Measurements from ENCODE around the gene DLX2.

Gene DLX2

DNA sequence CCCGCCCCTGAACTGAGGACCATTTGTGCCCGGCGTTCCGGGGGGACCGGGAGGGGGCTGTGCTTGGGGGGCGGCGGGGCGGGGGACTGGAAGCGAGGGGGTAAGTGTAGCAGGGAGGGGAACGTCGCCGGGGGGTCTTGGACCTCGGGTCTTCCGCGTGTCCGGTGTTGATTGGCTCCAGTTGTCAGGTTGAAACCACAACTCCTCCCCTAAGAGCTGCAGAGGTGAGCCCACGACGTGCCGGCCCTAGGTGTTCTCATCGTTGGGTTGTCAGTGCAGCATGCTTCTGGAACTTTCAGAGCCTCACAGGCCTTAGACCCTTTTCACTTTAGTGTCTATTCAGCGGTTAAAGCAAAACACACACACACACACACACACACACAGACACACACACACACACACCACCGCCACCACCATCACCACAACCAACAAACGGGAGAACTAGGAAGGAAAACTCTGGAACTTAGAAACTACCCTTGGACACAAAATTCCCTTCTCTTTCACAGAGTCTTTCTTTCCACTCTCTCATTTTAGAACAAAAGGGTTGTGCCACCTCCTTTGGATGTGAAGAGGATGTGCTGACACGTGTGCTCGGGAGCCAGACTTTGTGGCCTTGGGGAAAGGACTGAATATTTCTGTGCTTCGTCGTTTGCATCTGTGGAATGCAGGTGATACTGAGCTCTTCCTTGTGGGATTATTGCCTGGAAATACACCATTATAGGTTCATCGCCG lies 6.7 kb upstream of the DLX2 start:
- no peak overlapping the region for H3K4me3 ChIP-seq (ENCODE audit: low read depth, low read length)
- DNase-seq (ENCODE audit: low read depth), result no peak

- DNase-seq (ENCODE audit: low read depth), result no peak
These were observed 5.9 kb upstream of the DLX2 start for GRCh38 chr2:172108587-172108930.

DNA sequence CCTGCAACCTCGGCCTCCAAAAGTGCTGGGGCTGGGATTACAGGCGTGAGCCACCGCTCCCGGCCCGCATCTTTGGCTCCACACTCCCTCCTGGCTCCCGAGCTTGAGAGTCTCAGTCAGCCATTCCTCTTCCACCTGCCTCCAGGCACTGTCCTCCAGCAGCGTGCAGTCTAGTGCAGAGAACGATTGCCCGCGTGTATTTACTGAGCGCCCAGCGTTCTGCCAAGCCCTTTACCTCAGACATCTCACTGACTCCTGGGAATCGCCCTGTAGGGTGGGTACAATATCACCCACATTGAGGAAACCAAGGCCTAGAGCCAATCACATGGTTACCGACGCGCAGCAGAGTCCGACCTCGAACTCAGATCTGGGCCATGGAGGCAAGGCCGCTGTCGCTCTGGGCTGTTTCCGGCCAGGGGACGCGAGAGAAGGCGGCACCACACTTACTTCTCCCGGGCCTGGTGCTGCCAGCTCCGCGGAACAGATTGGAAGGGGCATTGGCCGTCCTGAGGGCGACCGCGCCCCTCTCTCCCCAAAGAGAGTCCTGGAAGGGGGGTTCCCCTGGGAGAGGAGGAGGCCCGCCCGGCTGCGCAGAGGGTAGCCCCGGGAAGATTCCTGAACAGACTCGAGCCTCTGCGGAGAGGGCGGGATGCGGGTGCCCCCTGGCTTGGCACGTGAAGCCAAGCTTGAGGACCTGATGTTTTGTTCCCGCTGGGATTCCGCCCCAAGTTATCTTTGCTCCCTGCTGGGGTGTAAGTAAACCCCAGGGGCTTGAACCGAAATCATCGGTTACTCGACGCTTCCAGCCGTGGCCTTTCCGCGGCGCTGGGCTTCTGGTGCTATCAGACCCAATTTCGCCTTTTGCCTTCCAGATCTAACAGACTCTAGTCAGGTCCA lies 5.2 kb upstream of the DLX2 start:
- no peak for DNase-seq (ENCODE audit: low read depth)
- H3K4me3 ChIP-seq (ENCODE audit: low read depth, low read length), result no peak overlapping the region

More at GRCh38 chr2:172108587-172108930, 5.9 kb upstream of the DLX2 start:
- H3K4me3 ChIP-seq (ENCODE audit: low read depth, low read length), result no peak overlapping the region

- DNase-seq (ENCODE audit: low read depth), result no peak
- H3K4me3 ChIP-seq (ENCODE audit: low read depth, low read length), result peak overlapping the region; percentile 42
These were observed 3.6 kb upstream of the DLX2 start for GRCh38 chr2:172106108-172106961.

DNA sequence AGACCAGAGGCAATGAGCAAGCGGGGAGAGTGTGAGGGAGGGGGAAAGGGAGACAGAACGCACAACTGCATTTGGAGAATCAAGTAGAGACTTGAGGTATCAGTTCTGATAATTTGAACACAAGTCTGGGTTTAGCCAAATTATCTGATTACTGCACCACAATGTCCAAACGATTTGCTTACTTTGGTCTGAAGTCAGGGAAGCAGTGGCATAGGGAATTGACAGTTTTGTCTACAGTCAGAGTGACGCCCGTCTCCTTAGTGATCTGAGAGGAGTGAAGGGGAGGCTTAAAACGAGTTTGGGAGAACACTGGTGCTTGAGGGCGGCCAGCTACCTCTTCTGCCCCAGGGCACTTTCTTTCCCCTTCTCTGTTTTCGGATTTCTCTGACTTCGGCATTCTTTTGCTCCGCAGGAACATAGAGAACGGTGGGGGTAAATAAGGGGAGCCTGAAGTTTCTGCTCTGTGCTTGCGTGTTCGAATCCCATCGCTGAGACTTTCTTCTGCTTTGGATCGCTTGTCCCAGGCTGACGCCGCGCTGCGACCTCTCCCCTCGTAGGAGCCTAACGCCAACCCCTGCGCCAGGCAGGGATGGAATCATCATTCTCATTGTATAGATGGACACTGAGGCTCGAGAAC lies 2.9 kb upstream of the DLX2 start:
- H3K4me3 ChIP-seq (ENCODE audit: low read depth, low read length), result peak overlapping the region; percentile 42
- DNase-seq (ENCODE audit: low read depth), result no peak

- peak overlapping the region; percentile 63 for H3K4me3 ChIP-seq (ENCODE audit: low read depth, low read length)
These were observed 972 bp upstream of the DLX2 start for GRCh38 chr2:172103471-172104272.

DNA sequence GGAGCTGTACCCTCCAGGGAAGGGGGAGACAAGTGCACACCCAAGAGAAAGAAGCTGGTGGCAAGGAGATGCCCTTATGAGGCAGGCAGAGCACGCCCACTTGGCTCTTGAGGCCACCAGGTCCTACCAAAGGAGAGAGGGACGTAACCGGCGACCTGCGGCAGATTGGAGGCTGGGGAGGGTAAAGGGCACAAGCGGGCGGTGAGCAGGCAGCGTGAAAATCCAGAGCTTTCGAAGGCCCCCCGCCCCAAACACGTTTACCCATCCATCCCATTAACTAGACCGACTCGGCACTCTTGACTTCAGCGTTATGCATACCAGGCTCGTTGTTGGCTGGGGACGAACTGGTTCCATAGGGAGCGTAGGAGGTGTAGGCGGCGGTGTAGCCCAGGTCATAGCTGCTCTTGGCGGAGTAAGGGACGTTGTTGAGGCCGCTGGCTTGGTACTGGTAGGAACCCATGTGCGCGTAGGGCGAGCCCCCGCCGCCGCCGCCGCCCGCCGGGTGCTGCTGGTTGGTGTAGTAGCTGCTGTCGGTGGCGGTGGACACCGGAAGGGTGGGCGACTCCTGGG lies 794 bp downstream of the DLX2 start:
- DNase-seq (ENCODE audit: low read depth), result no peak

More at GRCh38 chr2:172103471-172104272, 972 bp upstream of the DLX2 start:
- peak; percentile 60 for DNase-seq (ENCODE audit: low read depth)

GRCh38 chr2:172100935-172101820 lies 1.5 kb downstream of the DLX2 start:
- DNase-seq (ENCODE audit: low read depth), result no peak
- peak overlapping the region; percentile 63 for H3K4me3 ChIP-seq (ENCODE audit: low read depth, low read length)

More for the DNA sequence above, 794 bp downstream of the DLX2 start:
- peak overlapping the region; percentile 63 for H3K4me3 ChIP-seq (ENCODE audit: low read depth, low read length)

DNA sequence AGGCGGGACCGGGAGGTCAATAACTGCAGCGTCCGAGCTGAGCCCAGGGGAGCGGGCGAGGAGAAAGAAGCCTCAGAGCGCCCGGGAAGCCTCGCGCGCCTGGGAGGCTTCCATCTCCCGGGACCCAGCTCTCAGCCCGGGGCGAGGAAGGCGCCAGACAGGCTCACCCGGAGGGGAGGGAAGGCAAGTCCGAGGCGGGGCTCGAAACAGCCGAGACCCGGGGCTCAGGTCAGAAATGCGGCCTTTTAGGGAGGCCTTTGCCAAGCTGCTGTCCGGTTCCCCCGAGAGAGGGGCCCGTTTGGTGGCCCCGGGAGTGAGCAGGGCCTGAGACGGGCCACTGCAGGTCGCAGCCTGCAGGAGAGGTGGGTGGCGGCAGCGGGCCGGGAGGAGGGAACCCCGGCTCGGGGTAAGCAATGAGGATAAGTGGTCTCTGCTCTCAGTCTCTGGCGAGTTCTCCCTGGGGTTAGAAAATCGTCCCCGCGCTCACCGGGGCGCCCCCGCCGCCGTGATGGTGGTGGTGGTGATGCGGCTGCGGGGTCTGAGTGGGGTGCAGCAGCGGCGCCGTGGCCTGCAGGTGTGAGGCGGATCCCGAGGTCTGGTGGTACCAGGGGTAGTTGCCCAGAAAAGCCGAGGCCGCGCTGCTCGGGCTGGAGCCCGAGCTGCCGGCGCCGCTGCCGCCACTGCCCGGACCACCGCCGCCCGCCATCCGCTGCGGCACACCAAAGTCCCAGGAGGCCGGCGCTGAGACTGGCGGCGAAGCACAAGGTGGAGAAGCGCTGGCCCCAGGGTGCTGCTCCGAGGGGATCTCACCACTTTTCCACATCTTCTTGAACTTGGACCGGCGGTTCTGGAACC lies 2.4 kb downstream of the DLX2 start:
- no peak for DNase-seq (ENCODE audit: low read depth)
- peak overlapping the region; percentile 63 for H3K4me3 ChIP-seq (ENCODE audit: low read depth, low read length)

- peak overlapping the region; percentile 63 for H3K4me3 ChIP-seq (ENCODE audit: low read depth, low read length)
- DNase-seq (ENCODE audit: low read depth), result no peak
These were observed 3.1 kb downstream of the DLX2 start for GRCh38 chr2:172099472-172100079.

DNA sequence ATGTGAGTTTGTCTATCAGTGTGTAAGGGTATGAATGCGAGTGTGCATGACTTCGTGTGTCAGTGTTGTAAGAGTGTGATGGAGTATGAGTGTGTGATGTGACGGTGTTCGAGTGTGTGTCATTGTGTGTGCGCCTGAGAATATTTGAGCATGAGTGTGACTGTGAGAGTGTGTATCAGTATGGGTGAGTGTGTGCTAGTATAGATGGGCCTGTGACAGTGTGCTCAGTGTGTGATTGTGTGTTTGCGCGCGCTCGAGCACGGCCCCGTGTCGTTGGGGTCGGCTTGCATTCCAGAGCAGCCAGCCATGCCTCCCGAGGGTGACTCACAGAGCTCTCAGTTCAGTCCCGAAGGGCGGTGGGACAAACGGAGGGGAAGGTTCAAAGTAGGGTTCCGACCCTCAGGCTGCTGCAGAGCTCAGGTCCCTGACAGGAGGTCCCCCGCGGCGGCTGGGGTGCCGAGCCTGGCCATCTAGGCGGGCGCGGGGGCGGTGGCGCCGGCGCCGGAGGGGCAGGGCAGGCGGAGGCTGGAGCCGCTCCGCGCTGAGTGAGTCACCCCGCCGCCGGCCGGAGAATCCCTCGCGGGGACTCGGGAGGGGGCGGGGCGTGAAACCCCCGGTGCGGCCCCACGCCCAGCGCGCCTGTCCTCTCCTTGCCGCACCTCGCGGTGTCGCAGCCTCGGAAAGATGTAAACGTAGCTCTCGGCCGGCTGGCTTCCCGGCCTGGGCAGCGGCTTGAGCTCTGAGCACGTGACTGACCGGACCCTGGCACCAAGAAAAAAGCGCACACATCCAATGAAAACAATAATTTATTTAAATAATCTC lies 3.8 kb downstream of the DLX2 start:
- no peak for DNase-seq (ENCODE audit: low read depth)
- peak overlapping the region; percentile 36 for H3K4me3 ChIP-seq (ENCODE audit: low read depth, low read length)

- no peak overlapping the region for H3K4me3 ChIP-seq (ENCODE audit: low read depth, low read length)
- DNase-seq (ENCODE audit: low read depth), result no peak
These were observed 4.4 kb downstream of the DLX2 start for GRCh38 chr2:172098287-172098649.

- DNase-seq (ENCODE audit: low read depth), result no peak
- H3K4me3 ChIP-seq (ENCODE audit: low read depth, low read length), result peak overlapping the region; percentile 58
These were observed 5.1 kb downstream of the DLX2 start for GRCh38 chr2:172097557-172098131.

- peak; percentile 79 for DNase-seq (ENCODE audit: low read depth)
- H3K4me3 ChIP-seq (ENCODE audit: low read depth, low read length), result peak overlapping the region; percentile 58
These were observed 5.8 kb downstream of the DLX2 start for GRCh38 chr2:172096626-172097547.

All from skeletal muscle cell (primary cell).